ENCODE data around the gene IL22RA1. TPM values are rescaled to one million over a fixed set of nuclear protein-coding genes. Genes with fewer than 3 reads are reported as not detected.
A peak's percentile ranks its signal among the peaks of the same experiment; 100 is the strongest.

Gene IL22RA1
- total RNA-seq, 1 donor from 2014 or later, result 0.21 TPM

GRCh38 chr1:24136956-24137539 is 5.9 kb downstream of the IL22RA1 start:
- no peak for DNase-seq (ENCODE audit: low spot score)

- DNase-seq (ENCODE audit: low spot score), result no peak
Measured at GRCh38 chr1:24134376-24134775, 8.6 kb downstream of the IL22RA1 start.

- DNase-seq (ENCODE audit: low spot score), result no peak
Measured at GRCh38 chr1:24133819-24134218, 9.1 kb downstream of the IL22RA1 start.

- no peak for DNase-seq (ENCODE audit: low spot score)
Measured at GRCh38 chr1:24130385-24130784, 12.6 kb downstream of the IL22RA1 start.

GRCh38 chr1:24127801-24128363 is 15.1 kb downstream of the IL22RA1 start:
- DNase-seq (ENCODE audit: low spot score), result no peak

GRCh38 chr1:24127134-24127800 is 15.7 kb downstream of the IL22RA1 start:
- DNase-seq (ENCODE audit: low spot score), result no peak

- DNase-seq (ENCODE audit: low spot score), result no peak
Measured at GRCh38 chr1:24126672-24127023, 16.3 kb downstream of the IL22RA1 start.

GRCh38 chr1:24126018-24126671 is 16.8 kb downstream of the IL22RA1 start:
- no peak for DNase-seq (ENCODE audit: low spot score)

- DNase-seq (ENCODE audit: low spot score), result no peak
Measured at GRCh38 chr1:24125456-24125855, 17.5 kb downstream of the IL22RA1 start.

- no peak for DNase-seq (ENCODE audit: low spot score)
Measured at GRCh38 chr1:24124980-24125379, 18.0 kb downstream of the IL22RA1 start.

- no peak for DNase-seq (ENCODE audit: low spot score)
Measured at GRCh38 chr1:24123611-24124010, 19.3 kb downstream of the IL22RA1 start.

- no peak for DNase-seq (ENCODE audit: low spot score)
Measured at GRCh38 chr1:24122776-24123175, 20.2 kb downstream of the IL22RA1 start.

- no peak for DNase-seq (ENCODE audit: low spot score)
Measured at GRCh38 chr1:24121406-24121805, 21.5 kb downstream of the IL22RA1 start.

- no peak for DNase-seq (ENCODE audit: low spot score)
Measured at GRCh38 chr1:24120965-24121364, 22.0 kb downstream of the IL22RA1 start.

- peak; percentile 66 for DNase-seq (ENCODE audit: low spot score)
Measured at GRCh38 chr1:24119859-24120756, 22.8 kb downstream of the IL22RA1 start.

- no peak for DNase-seq (ENCODE audit: low spot score)
Measured at GRCh38 chr1:24119489-24119858, 23.5 kb downstream of the IL22RA1 start.

GRCh38 chr1:24118410-24119242 is 24.3 kb downstream of the IL22RA1 start:
- no peak for DNase-seq (ENCODE audit: low spot score)

- DNase-seq (ENCODE audit: low spot score), result no peak
Measured at GRCh38 chr1:24117722-24118409, 25.1 kb downstream of the IL22RA1 start.

GRCh38 chr1:24117132-24117531 is 25.8 kb downstream of the IL22RA1 start:
- no peak for DNase-seq (ENCODE audit: low spot score)

GRCh38 chr1:24114753-24115152 is 28.2 kb downstream of the IL22RA1 start:
- no peak for DNase-seq (ENCODE audit: low spot score)

All from ureter (tissue), 1 donor.